ENCODE data around the gene NPAS4. TPM values are rescaled to one million over a fixed set of nuclear protein-coding genes. Genes with fewer than 3 reads are reported as not detected.

NPAS4 gene
- total RNA-seq, 1 donor from 2014 or later = not detected

GRCh38 chr11:66471142-66471541 lies 50.3 kb downstream of the NPAS4 start:
- intact Hi-C loops (cut with DNase I) = no loop called here
- DNase-seq (ENCODE audit: low spot score) = no peak

- no peak for DNase-seq (ENCODE audit: low spot score)
- intact Hi-C loops (cut with DNase I) = no loop called here
Measured at GRCh38 chr11:66472054-66472453, 51.2 kb downstream of the NPAS4 start.

- intact Hi-C loops (cut with DNase I) = no loop called here
Measured at GRCh38 chr11:66473167-66473566, 52.3 kb downstream of the NPAS4 start.

GRCh38 chr11:66473608-66474515 lies 53.0 kb downstream of the NPAS4 start:
- intact Hi-C loops (cut with DNase I) = no loop called here
- DNase-seq (ENCODE audit: low spot score) = no peak

More at GRCh38 chr11:66473167-66473566, 52.3 kb downstream of the NPAS4 start:
- DNase-seq (ENCODE audit: low spot score) = no peak

- intact Hi-C loops (cut with DNase I) = no loop called here
- DNase-seq (ENCODE audit: low spot score) = no peak
Measured at GRCh38 chr11:66475349-66476172, 54.7 kb downstream of the NPAS4 start.

Other genes with a start within 250 kb of the NPAS4 start
- gene KLC2, start 163.3 kb upstream of the NPAS4 start, total RNA-seq = 43.5 TPM
- 124 TPM for gene RAB1B, start 152.4 kb upstream of the NPAS4 start, total RNA-seq
- gene CNIH2, start 142.9 kb upstream of the NPAS4 start, total RNA-seq = 0.22 TPM
- 74.0 TPM for gene YIF1A, start 131.9 kb upstream of the NPAS4 start, total RNA-seq
- gene TMEM151A, start 129.1 kb upstream of the NPAS4 start, total RNA-seq = 0.24 TPM
- 9.7 TPM for gene CD248, start 104.0 kb upstream of the NPAS4 start, total RNA-seq
- 2.2 TPM for gene RIN1, start 84.6 kb upstream of the NPAS4 start, total RNA-seq
- gene BRMS1, start 75.9 kb upstream of the NPAS4 start, total RNA-seq = 14.6 TPM
- gene B4GAT1, start 73.4 kb upstream of the NPAS4 start, total RNA-seq = 31.6 TPM
- gene SLC29A2, start 49.3 kb upstream of the NPAS4 start, total RNA-seq = 8.8 TPM
- 40.3 TPM for gene MRPL11, start 17.8 kb downstream of the NPAS4 start, total RNA-seq
- 7.7 TPM for gene PELI3, start 45.9 kb downstream of the NPAS4 start, total RNA-seq
- 13.2 TPM for gene DPP3, start 59.4 kb downstream of the NPAS4 start, total RNA-seq
- gene BBS1, start 89.6 kb downstream of the NPAS4 start, total RNA-seq = 19.5 TPM
- gene ZDHHC24, start 125.0 kb downstream of the NPAS4 start, total RNA-seq = 5.8 TPM
- gene ACTN3, start 125.9 kb downstream of the NPAS4 start, total RNA-seq = 0.11 TPM
- 57.6 TPM for gene CTSF, start 147.6 kb downstream of the NPAS4 start, total RNA-seq
- 0.43 TPM for gene CCDC87, start 172.0 kb downstream of the NPAS4 start, total RNA-seq
- 21.9 TPM for gene CCS, start 172.2 kb downstream of the NPAS4 start, total RNA-seq
- 35.2 TPM for gene RBM14, start 195.6 kb downstream of the NPAS4 start, total RNA-seq
- gene RBM4, start 217.7 kb downstream of the NPAS4 start, total RNA-seq = 60.1 TPM